ENCODE measurements around the gene APEX1.

DNA sequence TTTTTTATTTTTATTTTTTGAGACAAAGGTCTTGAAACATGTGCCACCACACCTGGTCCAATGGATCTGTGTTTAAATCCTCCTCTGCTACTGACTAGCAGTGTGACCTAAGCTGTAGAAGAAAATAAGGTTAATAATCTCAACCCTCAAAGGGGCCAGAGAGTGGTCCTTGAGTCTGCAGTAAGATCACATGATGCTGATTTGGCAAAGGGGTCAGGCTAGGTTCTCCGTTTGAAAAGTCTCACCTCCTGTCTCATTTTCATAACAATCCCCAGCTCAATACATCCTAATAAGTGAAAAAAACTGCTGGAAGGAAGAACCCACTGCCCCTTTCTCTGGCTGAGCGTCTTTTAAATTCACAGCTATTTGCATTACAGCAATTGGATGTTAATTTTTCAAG is 33.8 kb upstream of the APEX1 start:
- TF ChIP-seq, protein P1, sequence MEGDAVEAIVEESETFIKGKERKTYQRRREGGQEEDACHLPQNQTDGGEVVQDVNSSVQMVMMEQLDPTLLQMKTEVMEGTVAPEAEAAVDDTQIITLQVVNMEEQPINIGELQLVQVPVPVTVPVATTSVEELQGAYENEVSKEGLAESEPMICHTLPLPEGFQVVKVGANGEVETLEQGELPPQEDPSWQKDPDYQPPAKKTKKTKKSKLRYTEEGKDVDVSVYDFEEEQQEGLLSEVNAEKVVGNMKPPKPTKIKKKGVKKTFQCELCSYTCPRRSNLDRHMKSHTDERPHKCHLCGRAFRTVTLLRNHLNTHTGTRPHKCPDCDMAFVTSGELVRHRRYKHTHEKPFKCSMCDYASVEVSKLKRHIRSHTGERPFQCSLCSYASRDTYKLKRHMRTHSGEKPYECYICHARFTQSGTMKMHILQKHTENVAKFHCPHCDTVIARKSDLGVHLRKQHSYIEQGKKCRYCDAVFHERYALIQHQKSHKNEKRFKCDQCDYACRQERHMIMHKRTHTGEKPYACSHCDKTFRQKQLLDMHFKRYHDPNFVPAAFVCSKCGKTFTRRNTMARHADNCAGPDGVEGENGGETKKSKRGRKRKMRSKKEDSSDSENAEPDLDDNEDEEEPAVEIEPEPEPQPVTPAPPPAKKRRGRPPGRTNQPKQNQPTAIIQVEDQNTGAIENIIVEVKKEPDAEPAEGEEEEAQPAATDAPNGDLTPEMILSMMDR (IDR thresholded peaks at IDR 0.05): no peak
- no peak for TF ChIP-seq POLR2A (IDR thresholded peaks at IDR 0.05)
